Activated CD8-positive, alpha-beta memory T cell treated with anti-CD3 and anti-CD28 coated beads for 24 hours (primary cell): Measurements from ENCODE around the gene C3orf18.

Source experiments
- DNase-seq: peaks from one replicate; pipeline ENCODE4 v3.0.0-alpha.2; 2020

C3orf18 gene

GRCh38 chr3:50577348-50577747 lies 9.8 kb upstream of the C3orf18 start:
- DNase-seq: no peak

DNA sequence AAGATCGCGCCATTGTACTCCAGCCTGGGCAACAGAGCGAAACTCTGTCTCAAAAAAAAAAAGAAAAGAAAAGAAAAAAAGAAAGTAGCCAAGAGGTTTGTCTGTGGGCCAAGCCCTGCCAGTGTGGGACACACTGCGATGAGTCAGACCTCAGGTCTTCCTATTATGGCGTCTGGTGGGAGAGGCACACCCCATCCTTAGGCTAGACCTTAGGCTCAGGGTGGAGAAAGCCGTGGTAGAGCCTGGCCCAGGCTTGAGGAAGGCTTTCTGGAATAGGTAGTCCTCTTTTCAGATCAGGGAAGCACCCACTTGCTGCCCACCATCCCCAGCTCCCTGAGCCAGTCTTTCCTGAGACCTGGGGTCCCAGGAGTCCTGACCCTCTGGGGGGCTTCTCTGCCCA lies 7.8 kb upstream of the C3orf18 start:
- DNase-seq: peak; percentile 69

GRCh38 chr3:50574444-50574831 lies 6.9 kb upstream of the C3orf18 start:
- no peak for DNase-seq

DNA sequence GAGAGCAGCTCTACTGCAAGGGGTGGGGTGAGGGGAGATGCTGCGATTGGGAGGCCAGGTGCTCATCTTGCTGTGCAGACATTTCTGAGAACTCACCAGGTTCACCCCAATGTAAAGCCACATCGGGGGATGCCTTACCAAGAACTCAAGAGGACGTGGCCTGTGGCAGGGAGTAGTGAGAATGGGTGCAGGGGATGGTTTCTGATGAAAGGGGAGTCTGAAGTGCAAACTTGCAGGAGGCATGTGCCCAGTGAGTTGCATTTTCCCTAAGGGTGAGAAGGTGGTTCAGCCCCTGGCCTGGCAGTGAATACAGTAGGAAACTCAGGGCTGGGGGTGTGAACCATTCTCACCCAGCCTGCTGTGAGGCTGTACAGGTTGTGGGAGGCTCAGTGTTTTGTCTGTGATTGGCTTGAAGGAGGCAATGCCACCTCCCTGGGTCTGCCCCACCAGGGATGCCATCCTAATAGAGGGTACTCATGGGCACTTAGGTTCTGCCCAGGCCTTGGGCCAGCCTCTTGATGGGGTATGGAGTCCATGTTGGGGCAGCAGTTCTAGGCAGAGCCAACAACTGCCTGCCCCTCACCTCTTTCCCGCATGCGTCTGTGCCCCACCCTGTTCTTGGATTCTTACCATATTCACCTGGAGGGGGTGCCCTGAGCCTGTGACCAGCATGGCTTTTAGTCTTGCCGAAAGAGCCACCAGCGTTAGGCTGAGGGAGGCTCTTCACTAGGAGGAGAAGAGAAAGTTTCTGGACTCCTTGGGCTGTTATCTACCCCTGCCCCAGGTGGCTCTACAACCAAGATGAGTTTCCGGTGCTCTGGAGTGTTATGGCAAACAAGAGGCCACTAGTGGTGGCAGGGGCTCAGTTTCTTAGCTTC lies 6.3 kb upstream of the C3orf18 start:
- peak; percentile 90 for DNase-seq

DNA sequence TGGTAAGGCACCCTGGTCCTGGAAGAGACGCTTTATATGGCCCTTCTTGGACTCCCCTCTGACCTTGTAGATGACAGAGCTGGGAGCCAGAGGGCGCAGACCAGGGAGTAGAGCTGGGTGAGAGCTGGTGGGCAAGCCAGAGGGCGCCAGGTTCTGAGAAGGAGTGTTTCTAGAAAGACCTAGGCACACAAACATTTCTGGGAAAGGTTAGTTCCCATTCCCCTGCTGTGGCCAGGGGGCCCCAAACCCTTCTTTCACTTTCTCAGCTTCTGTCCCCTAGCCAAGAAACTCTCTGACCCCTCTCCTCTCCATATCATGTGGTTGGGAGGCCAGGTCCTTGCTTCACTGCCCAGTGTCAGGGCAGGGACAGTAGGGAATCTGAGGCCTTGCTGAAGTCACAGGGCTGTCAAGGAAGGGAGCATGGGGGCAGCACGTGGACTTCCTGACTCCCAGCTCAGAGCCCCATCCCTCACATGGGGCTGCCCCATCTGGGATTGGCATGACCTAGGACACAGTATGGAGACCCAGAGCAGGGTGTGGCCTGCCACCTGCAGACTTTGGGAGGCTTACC lies 5.3 kb upstream of the C3orf18 start:
- DNase-seq: peak; percentile 90

GRCh38 chr3:50572158-50572557 lies 4.6 kb upstream of the C3orf18 start:
- DNase-seq: peak; percentile 93

DNA sequence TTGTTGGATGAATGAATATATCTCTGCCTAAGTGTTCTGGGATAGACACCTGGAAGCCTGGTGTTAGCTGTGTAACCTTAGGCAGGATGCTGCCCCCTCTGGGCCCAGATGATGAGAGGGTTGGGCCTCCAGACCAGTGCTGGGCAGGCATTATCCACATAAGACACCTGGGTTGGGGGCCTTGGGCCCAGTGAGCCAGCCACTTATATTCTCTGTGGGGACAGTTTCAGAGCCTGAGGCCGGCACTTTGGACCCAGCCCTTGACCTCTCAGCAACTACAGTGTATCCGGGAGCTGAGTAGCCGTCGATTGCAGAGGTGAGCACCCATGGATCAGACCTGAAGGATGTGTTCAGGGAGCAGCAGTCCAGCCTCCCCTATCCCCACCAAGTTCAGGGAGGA lies 3.9 kb upstream of the C3orf18 start:
- peak; percentile 71 for DNase-seq

DNA sequence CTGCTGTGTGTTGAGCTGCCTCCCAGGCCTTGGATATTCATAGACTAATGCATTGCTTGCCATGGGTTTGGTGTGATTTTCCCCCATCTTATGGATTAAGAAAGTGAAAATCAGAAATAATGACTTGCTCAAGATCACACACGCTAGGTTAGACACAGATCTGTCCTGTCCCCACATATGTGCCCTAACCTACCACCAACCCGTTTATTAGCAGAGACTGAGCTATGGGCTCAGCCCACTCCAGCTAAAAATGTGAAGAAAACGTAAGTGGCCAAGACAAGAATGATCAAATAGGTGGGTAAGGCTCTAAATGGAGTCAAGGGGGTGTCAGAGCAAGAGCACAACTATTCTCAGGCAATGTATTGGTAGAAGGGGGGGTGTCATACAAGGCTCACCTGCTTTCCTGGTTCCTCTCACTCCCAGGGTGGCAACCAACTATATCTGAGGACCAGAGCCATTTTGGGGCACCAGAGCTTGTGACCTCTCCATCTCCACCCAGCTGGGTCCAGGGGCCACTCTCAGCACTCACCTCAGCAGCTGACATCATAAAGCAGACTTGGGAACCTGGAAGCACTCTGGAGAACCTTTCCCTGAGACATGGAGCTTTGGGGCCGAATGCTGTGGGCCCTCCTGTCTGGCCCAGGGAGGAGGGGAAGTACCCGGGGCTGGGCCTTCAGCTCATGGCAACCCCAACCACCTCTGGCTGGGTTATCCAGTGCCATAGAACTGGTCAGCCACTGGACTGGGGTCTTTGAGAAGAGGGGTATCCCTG lies 3.1 kb upstream of the C3orf18 start:
- DNase-seq: peak; percentile 68

GRCh38 chr3:50568947-50569749 lies 1.6 kb upstream of the C3orf18 start, which contains the start of gene HEMK1:
Gene HEMK1, plus strand, starts transcription at chr3:50569522. Its CDS starts 1,583 bp downstream, at chr3:50571105.
- peak; percentile 98 for DNase-seq

DNA sequence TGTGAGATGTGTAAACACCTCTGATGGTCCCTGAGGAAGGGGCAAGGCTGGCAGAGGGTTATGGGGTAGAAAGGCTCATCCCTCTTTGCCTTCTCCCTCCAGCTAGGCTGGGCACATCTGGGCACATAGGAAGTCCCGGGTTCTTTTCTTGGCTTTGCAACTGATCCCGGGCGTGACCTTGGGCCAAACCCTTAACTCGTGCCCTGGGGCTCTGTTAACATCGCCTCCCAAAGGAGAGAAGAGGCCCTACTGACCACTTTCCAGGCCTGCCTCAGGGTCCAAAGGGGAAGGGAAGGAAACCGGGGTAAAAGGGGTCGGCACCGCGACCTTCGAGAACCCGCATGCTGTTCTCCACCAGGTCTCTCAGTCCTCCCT lies 549 bp downstream of the C3orf18 start:
- DNase-seq: no peak

DNA sequence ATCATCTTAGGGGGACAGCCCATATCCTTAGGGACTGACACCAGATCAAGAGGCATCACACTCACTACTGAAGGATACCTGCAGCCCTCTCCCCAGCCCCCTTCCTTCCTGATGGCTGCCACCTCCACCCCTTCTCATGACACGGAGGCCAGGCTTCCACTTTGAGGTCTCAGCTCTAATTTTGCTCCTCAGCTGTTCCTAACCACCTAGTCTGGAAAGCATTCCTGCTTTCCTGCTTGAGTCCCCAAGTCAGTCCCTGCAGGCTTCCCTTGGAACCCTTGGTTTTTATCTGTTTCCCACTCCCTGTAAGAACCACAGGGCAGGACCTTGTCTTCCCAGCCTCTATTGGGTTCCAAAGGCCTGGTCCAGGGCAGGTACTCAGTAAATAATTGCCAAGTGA lies 3.2 kb downstream of the C3orf18 start:
- no peak for DNase-seq

DNA sequence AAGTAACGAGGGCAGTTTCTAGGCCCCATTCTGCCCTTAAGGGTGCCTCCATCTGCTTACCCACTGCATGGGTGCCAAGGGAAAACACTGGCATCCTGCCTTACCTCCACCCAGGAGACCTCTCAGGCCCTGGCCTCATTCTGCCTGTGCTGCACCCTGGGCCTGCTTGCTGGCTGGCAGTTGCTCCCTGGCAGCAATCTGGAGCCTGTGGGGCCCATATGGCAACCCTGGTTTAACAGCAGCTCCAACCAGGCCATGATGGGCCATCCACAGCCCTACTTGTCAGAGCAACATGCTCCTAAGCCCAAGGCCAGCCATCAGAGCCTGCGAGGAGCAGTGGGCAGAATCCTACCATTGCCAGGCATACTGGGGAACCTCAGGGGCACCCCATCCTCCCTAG lies 3.7 kb downstream of the C3orf18 start:
- no peak for DNase-seq

- no peak for DNase-seq
Measured at GRCh38 chr3:50562861-50563260, 4.7 kb downstream of the C3orf18 start.

DNA sequence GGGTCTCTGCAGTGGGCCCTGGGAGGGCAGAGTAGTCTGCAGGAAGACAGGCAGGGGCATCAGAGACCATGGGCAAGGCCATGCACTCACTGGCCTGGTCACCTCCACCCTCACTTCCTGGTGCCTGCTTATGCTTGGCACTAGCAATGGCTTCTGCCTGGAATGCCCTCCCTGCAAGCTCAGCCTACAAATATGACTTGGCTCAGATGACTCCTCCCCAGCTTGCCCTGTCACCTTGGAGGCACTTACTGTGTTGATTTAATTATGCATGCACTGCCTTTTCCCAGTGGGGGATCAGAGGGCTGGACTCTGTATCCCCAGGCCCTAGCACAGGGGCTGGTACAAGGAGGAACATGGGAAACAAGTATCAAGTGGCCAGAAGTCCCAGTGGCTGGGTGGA lies 7.8 kb downstream of the C3orf18 start:
- DNase-seq: no peak

- no peak for DNase-seq
Measured at GRCh38 chr3:50557915-50558314, 9.6 kb downstream of the C3orf18 start.

DNA sequence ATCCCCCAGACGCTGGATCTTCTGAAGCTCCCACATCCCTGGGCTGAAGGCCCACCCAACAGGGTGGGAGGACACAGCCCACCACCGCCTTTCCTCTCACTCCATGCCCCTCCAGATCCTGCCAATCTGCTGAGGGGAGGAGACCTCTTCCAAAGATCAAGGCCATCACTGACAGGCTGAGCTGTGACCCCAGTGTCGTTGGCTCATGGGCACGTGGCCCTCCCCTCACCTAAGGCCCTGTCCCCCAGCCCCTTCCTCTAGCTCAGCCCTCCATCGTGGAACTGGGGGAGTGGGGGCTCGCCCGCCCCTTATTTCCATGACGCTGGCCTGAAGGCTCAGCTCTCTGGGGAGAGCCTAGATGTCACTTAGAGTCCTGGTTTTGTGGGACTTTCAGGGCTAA lies 10.4 kb downstream of the C3orf18 start:
- DNase-seq: no peak

- DNase-seq: no peak
Measured at GRCh38 chr3:50554553-50554952, 13.0 kb downstream of the C3orf18 start.

GRCh38 chr3:50552598-50552997 lies 14.9 kb downstream of the C3orf18 start:
- no peak for DNase-seq

DNA sequence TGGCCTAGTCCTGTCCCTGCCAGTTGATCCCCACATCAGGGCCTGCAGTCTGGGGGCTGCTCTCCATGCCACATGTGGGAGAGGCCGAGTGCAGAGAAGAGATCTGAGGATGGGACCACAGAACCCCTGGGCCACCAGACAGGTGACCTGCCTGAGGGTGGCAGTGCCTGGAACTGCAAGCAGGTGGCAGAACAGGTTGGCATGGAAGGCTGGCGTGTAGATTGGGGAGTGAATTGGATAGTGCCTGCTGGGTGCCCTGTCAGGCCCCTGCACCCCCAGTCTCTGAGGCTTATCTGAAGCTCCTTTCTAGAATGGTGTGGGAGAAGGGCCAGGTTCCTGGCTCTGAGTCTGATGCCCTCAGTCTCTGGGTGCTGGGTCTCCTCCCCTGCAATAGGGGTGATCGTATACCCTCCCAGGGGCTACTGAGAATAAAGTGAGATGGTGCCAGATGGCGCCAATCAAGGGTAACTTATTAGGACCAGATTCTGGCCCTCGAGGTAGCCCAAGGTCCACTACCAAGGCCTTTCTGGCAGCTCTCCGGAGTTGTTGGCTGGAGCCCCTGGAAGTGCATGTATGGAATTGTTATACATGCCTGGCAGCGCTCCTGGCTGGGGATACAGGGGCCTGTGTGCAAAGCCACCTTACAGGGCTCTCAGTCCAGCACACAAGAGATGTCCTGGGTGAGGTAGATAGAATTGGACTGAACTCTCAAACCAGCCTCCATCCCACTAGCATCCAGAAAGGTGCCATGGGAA lies 15.7 kb downstream of the C3orf18 start:
- no peak for DNase-seq

DNA sequence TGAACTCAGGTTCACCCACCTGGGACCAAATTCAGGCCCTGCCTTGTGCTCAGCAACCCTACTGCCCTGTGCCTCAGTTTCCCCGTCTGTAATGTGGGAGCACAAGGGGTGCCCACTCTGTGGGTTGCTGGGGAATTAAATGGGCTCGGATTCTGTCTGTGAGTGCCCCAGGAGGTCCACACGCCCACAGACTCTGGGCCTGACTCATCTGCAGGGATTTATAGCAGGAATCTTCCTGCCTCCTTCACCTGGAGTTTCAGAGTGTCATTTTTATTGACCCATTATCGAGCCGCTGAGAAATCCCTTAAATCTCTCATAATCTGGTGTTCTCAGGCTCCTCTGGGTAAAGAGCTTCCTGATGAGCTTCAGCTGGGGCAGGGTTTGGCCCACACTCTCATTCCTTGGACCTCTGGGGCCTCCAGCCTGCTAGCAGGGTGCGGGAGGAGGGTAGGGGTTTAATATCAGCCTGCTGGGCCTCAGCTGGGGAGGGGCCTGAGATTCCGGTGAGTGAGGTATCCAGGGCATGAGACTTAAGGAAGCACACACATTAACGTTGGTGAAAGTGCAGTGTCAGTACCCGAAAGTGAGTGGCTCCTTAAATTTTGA lies 16.4 kb downstream of the C3orf18 start:
- no peak for DNase-seq

GRCh38 chr3:50550079-50550736 lies 17.3 kb downstream of the C3orf18 start:
- peak; percentile 89 for DNase-seq
